Measurements from ENCODE around the gene MYBPC2. TPM values are rescaled to one million over a fixed set of nuclear protein-coding genes. Genes with fewer than 3 reads are reported as not detected.

The MYBPC2 gene
- polyA plus RNA-seq, 3 donors, result 0.58 to 0.72 (median 0.67) TPM

- no peak for DNase-seq (ENCODE audit: low read depth in 3 of 3, low spot score in 2 of 3)
Observed at GRCh38 chr19:50478901-50479715, 46.4 kb downstream of the MYBPC2 start.

GRCh38 chr19:50479761-50480251 lies 47.1 kb downstream of the MYBPC2 start:
- no peak for DNase-seq (ENCODE audit: low read depth in 3 of 3, low spot score in 2 of 3)

GRCh38 chr19:50480281-50481111 lies 47.8 kb downstream of the MYBPC2 start:
- DNase-seq (ENCODE audit: low read depth in 3 of 3, low spot score in 2 of 3), result no peak

GRCh38 chr19:50481351-50482149 lies 48.9 kb downstream of the MYBPC2 start:
- no peak for DNase-seq (ENCODE audit: low read depth in 3 of 3, low spot score in 2 of 3)

DNA sequence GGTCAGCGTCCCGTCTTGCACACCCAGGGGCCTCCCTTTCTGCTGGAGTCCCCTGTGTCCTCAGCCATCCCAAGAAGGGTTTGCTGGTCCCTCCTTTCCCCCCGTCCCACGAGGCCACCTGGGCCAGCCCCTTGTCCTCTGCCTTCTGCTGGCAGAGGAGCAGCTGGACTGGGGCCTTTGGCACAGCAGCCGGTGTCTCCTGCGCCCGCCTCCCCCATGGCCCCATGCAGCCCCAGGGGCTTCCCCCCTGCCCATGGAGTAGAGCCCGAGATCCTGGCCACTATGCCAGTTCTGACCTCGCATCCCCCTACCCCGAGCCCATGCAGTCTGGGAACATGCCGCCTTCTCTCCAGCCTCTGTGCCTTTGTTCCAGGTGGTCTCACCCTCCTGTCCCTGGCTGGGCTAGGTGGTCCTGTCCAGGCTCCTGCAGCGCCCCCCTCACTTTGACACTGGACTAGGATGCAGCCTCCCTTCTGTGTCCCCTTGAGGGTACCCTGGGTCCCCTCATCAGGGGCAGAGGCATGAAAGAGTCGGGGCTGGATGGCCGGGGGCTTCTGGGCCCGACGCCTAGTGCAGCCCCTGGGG lies 49.7 kb downstream of the MYBPC2 start:
- no peak for DNase-seq (ENCODE audit: low read depth in 3 of 3, low spot score in 2 of 3)

GRCh38 chr19:50482916-50483315 lies 50.2 kb downstream of the MYBPC2 start:
- DNase-seq (ENCODE audit: low read depth in 3 of 3, low spot score in 2 of 3), result no peak

GRCh38 chr19:50485284-50485955 lies 52.7 kb downstream of the MYBPC2 start:
- no peak for DNase-seq (ENCODE audit: low read depth in 3 of 3, low spot score in 2 of 3)

DNA sequence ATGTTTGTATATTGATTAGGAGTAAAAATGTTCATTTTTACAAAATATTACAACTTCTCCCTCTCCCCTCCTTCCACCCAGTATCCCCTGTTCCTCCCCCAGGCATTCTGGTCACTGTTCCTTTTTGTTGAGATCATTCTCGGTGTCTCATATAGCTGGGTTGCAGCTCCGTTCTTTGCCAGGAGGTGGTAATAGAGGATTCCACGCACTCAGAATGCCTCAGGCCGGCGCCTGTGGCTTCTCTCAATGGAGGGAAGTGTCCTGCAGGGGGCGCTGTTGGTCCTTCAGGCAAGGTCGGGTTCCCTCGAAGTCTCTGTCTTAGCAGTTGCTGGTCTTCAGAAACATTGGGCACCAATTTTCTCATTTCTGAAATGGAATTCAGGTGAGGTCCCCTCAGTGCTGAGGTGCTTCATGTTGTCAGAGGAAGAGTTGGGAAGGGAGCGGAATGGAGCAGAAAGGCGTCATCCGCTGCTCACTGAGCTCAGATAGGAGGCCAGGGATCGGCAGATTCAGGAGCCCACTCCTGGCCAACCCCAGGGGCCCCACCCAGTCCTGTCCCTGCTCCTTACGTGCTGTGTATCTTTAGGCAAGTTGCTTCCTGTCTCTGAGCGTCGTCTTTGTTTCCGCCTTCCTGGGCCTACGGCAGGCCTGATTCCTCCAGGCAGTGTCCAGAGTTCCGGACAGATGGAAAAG lies 54.3 kb downstream of the MYBPC2 start:
- no peak for DNase-seq (ENCODE audit: low read depth in 3 of 3, low spot score in 2 of 3)

DNA sequence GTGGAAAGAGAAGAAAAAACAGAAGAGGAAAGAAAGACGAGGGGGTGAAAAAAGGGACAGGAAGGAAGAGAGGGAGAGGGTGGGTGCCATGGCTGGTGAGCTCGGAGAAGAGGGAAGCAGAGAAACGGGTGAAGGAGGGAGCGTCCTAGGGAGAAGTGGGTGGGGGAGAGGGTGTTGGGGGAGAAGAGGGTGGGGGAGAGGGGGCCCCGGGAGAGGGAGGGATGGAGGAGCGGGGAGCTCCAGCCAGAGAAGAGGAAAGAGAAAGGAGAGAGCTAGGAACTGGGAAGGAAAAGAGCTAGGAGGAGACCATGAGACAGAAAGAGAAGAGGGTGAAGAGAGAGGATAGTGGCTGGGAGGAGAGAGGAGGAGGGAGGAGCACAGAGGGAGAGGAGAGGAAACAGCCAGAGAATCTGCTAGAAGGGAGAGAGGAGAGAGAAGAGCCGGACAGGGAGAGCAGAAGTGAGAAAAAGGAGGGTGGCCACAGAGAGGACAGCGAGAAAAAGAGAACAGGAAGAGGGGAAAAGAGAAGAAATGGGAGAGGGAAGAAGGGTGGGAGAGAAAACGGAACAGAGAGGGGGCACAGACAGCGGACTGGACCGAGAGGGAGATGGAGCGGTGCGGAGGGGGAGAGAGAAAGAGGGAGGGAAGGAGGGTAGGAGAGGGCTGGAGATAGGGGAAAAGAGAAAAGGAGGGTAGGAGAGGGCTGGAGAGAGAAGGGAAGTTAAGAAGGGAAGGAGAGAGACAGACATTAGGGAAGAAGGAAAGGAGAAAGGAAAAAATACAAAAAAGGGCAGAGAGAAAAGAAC lies 55.9 kb downstream of the MYBPC2 start:
- no peak for DNase-seq (ENCODE audit: low read depth in 3 of 3, low spot score in 2 of 3)

DNA sequence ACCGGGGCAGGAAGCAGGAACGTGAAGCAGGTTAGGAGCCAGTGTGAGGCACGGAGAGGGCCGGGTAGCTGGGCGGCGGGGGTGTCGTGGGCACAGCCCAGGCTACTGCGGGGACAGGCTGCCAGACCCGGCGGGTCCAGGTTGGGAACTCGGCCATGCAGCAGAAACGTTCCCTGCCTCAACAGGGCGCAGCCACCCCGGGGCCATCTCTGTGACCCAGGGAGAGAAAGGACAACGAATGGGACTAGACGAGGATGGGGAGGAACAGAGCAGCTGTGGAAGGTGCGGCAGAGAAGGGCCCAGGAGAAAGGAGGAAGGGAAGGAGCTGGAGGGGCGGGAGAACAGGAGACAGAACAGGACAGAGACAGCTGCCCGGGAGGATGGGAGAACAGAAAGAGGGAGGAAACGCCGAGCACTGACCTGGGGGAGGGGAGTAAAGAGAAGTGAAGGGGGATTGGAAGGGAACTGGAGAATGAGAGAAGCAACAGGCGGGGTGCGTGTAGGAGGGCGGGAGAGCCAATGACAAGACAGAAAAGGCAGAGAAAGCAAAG lies 56.8 kb downstream of the MYBPC2 start:
- DNase-seq (ENCODE audit: low read depth in 3 of 3, low spot score in 2 of 3), result no peak

GRCh38 chr19:50490411-50490811 lies 57.7 kb downstream of the MYBPC2 start:
- no peak for DNase-seq (ENCODE audit: low read depth in 3 of 3, low spot score in 2 of 3)

GRCh38 chr19:50490991-50491472 lies 58.3 kb downstream of the MYBPC2 start:
- no peak for DNase-seq (ENCODE audit: low read depth in 3 of 3, low spot score in 2 of 3)

- no peak for DNase-seq (ENCODE audit: low read depth in 3 of 3, low spot score in 2 of 3)
Observed at GRCh38 chr19:50492303-50493052, 59.8 kb downstream of the MYBPC2 start.

DNA sequence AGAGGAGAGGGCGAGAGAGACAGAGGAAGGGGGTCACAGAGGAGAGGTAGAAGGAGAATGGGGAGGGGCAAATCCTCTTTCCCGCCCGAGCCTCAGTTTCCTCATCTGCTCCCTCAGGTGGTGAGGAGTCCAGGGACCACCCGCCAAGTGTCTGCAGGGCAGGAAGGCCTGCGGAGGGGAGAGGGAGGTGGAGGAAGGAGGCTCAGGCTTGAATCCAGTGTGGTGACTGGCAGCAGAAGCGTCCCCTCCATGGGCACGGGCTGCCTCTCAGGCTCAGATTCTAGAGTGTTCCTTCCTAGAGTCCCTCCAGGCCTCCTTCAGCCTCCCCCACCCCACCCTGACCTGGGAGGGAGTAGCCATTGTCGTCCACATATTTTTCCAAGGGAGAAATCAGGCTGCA lies 60.5 kb downstream of the MYBPC2 start:
- no peak for DNase-seq (ENCODE audit: low read depth in 3 of 3, low spot score in 2 of 3)

DNA sequence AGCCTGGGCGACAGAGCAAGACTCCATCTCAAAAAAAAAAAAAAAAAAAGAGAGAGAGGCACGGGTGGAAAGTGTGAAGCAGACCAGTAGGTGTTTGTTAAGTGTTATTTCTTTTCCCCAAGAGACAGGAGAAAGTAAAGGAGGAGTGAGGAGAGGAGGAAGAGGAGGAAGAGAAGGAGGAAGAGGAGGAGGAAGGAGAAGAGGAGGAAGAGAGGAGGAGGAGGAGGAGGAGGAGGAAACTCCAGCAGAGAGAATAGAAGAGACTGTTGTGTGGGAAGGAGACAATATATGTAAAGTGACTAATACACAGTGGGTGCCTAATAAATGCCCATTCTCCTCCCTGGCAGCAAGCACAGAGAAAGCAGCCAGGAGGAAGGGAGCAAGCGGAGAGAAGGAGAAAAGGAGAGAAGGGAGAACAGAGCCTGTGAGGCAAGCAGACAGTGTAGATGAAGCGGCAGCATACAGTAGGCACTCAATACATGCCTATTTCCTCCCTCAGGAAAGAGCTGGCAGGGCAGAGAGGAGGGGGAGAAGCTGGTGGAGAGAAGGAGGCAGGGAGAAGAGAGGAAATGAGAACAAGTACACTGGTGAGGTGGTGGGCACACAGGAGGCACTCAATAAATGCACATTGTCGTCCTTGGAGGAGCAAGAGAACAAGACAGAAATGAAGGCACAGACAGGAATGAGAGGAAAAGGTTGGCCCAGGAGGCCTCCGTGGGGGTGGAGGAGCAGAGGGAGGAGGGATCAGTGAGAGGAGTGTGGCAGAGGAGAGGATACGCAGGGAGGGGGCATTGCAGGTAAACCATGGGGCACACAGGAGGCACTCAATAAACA lies 61.7 kb downstream of the MYBPC2 start:
- DNase-seq (ENCODE audit: low read depth in 3 of 3, low spot score in 2 of 3), result no peak

DNA sequence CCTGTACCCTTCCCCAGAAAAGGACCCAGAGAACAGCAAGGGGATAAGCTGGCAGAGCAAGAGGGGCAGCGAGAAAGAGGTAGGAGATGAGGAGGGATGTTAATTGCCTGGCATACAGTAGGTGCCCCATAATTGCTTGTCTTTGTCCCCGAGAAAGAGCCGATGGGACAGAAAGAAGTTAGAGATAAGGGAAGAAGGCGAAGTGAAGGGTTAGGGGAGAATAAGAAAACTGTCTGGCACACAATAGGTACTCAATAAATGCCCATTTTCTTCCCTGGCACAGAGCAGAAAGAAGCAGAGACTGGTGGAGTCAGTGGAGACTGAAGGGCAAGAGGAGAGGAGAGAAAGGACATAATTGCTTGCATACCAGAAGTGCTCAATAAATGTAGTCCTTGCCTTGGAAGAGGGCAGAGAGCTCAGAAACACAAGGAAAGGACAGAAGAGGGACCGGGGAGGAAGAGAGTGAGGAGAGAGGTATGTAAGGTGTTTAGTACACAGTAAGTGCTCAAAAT lies 62.4 kb downstream of the MYBPC2 start:
- DNase-seq (ENCODE audit: low read depth in 3 of 3, low spot score in 2 of 3), result no peak
